HCT116 (cell line): ENCODE data around the gene EPHX1. TPM values are rescaled to one million over a fixed set of nuclear protein-coding genes. Genes with fewer than 3 reads are reported as not detected.

Experiments
- ATAC-seq: fragments of 200-7000 bp; cut with Tn5 transposase; 2 replicates; pipeline ENCODE4 v1.9.1; 2020; ENCODE audit warnings: mild to moderate bottlenecking, moderate library complexity
- BruUV-seq: library from RNA; stranded (reverse); fragments of 400-500 nt; replicated peaks from 2 replicates; lab custom pipeline; 2021; lab: Mats Ljungman, UMichigan
- CTCF ChIA-PET: fragments of 300-600 bp; sonication (Branson Sonifier 250); formaldehyde crosslinking; loops from one replicate; lab custom pipeline; 2021; ENCODE audit warnings: antibody characterized with exemption; lab: Charles Lee
- POLR2A ChIA-PET: fragments of 300-600, 350-600 bp; sonication (Branson Sonifier 250); formaldehyde crosslinking; loops from one replicate; lab custom pipeline; 2021; ENCODE audit warnings: antibody characterized with exemption; lab: Charles Lee
- RAD21 ChIA-PET, 2 experiments: fragments of 300-600 bp; sonication (Branson Sonifier 250); formaldehyde crosslinking; loops; one replicate each; lab custom pipeline; 2023; ENCODE audit warnings: low total read pairs in 2 of 2; ENCODE audit not compliant: uncharacterized antibody in 2 of 2, unreplicated experiment in 2 of 2, low non-redundant PET in 1 of 2; lab: Charles Lee
- DNase-seq: peaks from one replicate; pipeline ENCODE4 v3.0.0-alpha.2; 2010; ENCODE audit warnings: low read depth, low spot score
- H2AFZ ChIP-seq: fragments of 200-600 bp; shearing (Covaris generic), sonication (generic); 2 replicates; pipeline ENCODE4 v1.6.1; 2017; ENCODE audit warnings: low read depth, mixed run types, mixed read lengths, antibody characterized with exemption, low read length; ENCODE audit not compliant: poor library complexity, severe bottlenecking
- H3K27ac ChIP-seq: 2 replicates; pipeline ENCODE4 v1.5.1; 2012; ENCODE audit warnings: low read depth, low read length
- H3K27me3 ChIP-seq: fragments of 200-600 bp; sonication (generic); 2 replicates; pipeline ENCODE4 v1.6.1; 2016; ENCODE audit warnings: mixed run types, low read length, mixed read lengths; ENCODE audit not compliant: insufficient read depth
- H3K36me3 ChIP-seq, 2 experiments: fragments of 200-500 bp in 1 of 2; fragments of 200-600 bp in 1 of 2; sonication (Bioruptor generic) in 1 of 2; sonication (generic) in 1 of 2; 2 replicates each; pipeline versions ENCODE4 v1.5.1 to v1.6.1; 2014 to 2016; ENCODE audit warnings: low read length in 2 of 2, inconsistent platforms in 1 of 2, mixed read lengths in 1 of 2, mixed run types in 1 of 2; ENCODE audit not compliant: insufficient read depth in 2 of 2, control insufficient read depth in 1 of 2
- H3K4me1 ChIP-seq, 2 experiments: fragments of 200-600 bp in 1 of 2; sonication (generic) in 1 of 2; 2 replicates each; pipeline versions ENCODE4 v1.5.1 to v1.6.1; 2012 to 2017; ENCODE audit warnings: low read length in 2 of 2, inconsistent platforms in 1 of 2, mild to moderate bottlenecking in 1 of 2, mixed read lengths in 1 of 2, mixed run types in 1 of 2, moderate library complexity in 1 of 2; ENCODE audit not compliant: insufficient read depth in 2 of 2, control insufficient read depth in 1 of 2
- H3K4me2 ChIP-seq: fragments of 200-600 bp; sonication (generic); 2 replicates; pipeline ENCODE4 v1.6.1; 2017; ENCODE audit warnings: mixed run types, low read length, mixed read lengths
- H3K4me3 ChIP-seq, 2 experiments: fragments of 200-600 bp in 1 of 2; sonication (generic) in 1 of 2; replicated peaks in 1 of 2; 2 replicates each; pipeline ENCODE4 v1.5.1; 2011 to 2016; ENCODE audit warnings: low read length in 2 of 2, control low read depth in 1 of 2, low read depth in 1 of 2, mild to moderate bottlenecking in 1 of 2, mixed read lengths in 1 of 2, mixed run types in 1 of 2
- H3K79me2 ChIP-seq: fragments of 200-600 bp; sonication (generic); 2 replicates; pipeline ENCODE4 v1.6.1; 2017; ENCODE audit warnings: mild to moderate bottlenecking, mixed run types, low read length, moderate library complexity, mixed read lengths; ENCODE audit not compliant: insufficient read depth
- H3K9ac ChIP-seq: fragments of 200-600 bp; sonication (generic); 2 replicates; pipeline ENCODE4 v1.6.1; 2016; ENCODE audit warnings: low read length, mixed read lengths
- H3K9me2 ChIP-seq: fragments of 200-600 bp; sonication (generic), shearing (Covaris generic); 2 replicates; pipeline ENCODE4 v1.6.1; 2017; ENCODE audit warnings: mixed run types, mild to moderate bottlenecking, moderate library complexity; ENCODE audit not compliant: insufficient read depth
- H3K9me3 ChIP-seq, 2 experiments: fragments of 200-500 bp in 1 of 2; fragments of 200-600 bp in 1 of 2; sonication (Bioruptor generic) in 1 of 2; sonication (generic) in 1 of 2; 2 replicates each; pipeline ENCODE4 v1.6.1; 2014 to 2017; ENCODE audit warnings: low read length in 2 of 2, mixed read lengths in 2 of 2, inconsistent platforms in 1 of 2, low read depth in 1 of 2, mild to moderate bottlenecking in 1 of 2, mixed run types in 1 of 2, moderate library complexity in 1 of 2; ENCODE audit not compliant: control insufficient read depth in 1 of 2, insufficient read depth in 1 of 2
- H4K20me1 ChIP-seq: fragments of 200-600 bp; sonication (generic), shearing (Covaris generic); 2 replicates; pipeline ENCODE4 v1.6.1; 2017; ENCODE audit warnings: mixed run types, mild to moderate bottlenecking, moderate library complexity; ENCODE audit not compliant: insufficient read depth
- CBX3 ChIP-seq: IDR thresholded peaks from 2 replicates; pipeline ENCODE4 v1.6.1; 2012; ENCODE audit warnings: low read depth
- EGR1 ChIP-seq: IDR thresholded peaks from 2 replicates; pipeline ENCODE4 v1.6.1; 2012; ENCODE audit warnings: low read depth
- POLR2AphosphoS5 ChIP-seq: IDR thresholded peaks from 2 replicates; pipeline ENCODE4 v1.6.1; 2011; ENCODE audit warnings: mild to moderate bottlenecking, low read depth, low read length, moderate library complexity
- YY1 ChIP-seq: IDR thresholded peaks from 2 replicates; pipeline ENCODE4 v1.6.1; 2011; ENCODE audit warnings: low read length, low read depth, moderate library complexity, mild to moderate bottlenecking; ENCODE audit not compliant: insufficient replicate concordance; ENCODE audit errors: extremely low read depth
- intact Hi-C: fragments of 100-400 bp; cut with micrococcal nuclease; formaldehyde crosslinking; loops from 2 replicates; pipeline ENCODE4 v1.10.0; 2022
- total RNA-seq: library from RNA; stranded (reverse); gene quantifications from one replicate; pipeline ENCODE4 v1.2.1, GENCODE V29; 2021; ENCODE audit not compliant: unreplicated experiment

Gene EPHX1
- total RNA-seq, 1 experiment from 2014 or later: 44.6 TPM

- RAD21 ChIA-PET: no interaction called here
- POLR2A ChIA-PET: interaction anchor here (0.5 kb wide), 1 partner anchor 1623 kb away, joined by 3 read pairs; no protein-coding TSS in a partner anchor
- no peak overlapping the region for H3K4me2 ChIP-seq
- no peaks in the 10 kb centered on the region for H4K20me1 ChIP-seq
- no peak overlapping the region for H2AFZ ChIP-seq
- no peak overlapping the region for H3K4me3 ChIP-seq
- no peak for DNase-seq
- H3K27me3 ChIP-seq: no peaks in the 10 kb centered on the region
- CTCF ChIA-PET: no interaction called here
- no peaks in the 10 kb centered on the region for H3K9me3 ChIP-seq
- no peak overlapping the region for H3K9ac ChIP-seq
- H3K79me2 ChIP-seq: no peaks in the 10 kb centered on the region
- H3K9me2 ChIP-seq: no peaks in the 10 kb centered on the region
- ATAC-seq: no peak
- peaks cover 0 to 7% of the 10 kb centered on the region in 2 experiments; a peak in 2 of 4 replicates for H3K36me3 ChIP-seq
- H3K4me1 ChIP-seq: 0 out of 4 replicates have a peak, but pooled peaks cover 0 to 3% of the 10 kb centered on the region in 2 experiments
- H3K27ac ChIP-seq: no peak overlapping the region
- no TSS peak for BruUV-seq
- intact Hi-C loops: loop anchor here (10.0 kb wide), 1 partner anchor 289 kb away; no protein-coding TSS in a partner anchor
- TF ChIP-seq EGR1 (no peak), CBX3 (no peak)
Measured at GRCh38 chr1:225843426-225843795, 33.5 kb downstream of the EPHX1 start.

GRCh38 chr1:225844236-225845061 lies 34.5 kb downstream of the EPHX1 start:
- TF ChIP-seq YY1 (no peak), POLR2AphosphoS5 (0 out of 2 replicates have a peak, but pooled peaks have one; percentile 11)
- TF ChIP-seq, all 23 proteins: peak for 1
- ATAC-seq: no peak
- Histone ChIP-seq H3K9ac (no peak overlapping the region), H3K9me3 (no peaks in the 10 kb centered on the region), H3K4me1 (0 out of 4 replicates have a peak, but pooled peaks cover 0 to 3% of the 10 kb centered on the region in 2 experiments), H3K27ac (no peak overlapping the region), H3K79me2 (no peaks in the 10 kb centered on the region), H4K20me1 (no peaks in the 10 kb centered on the region), H2AFZ (no peak overlapping the region), H3K27me3 (no peaks in the 10 kb centered on the region), H3K36me3 (peaks cover 0 to 7% of the 10 kb centered on the region in 2 experiments; a peak in 2 of 4 replicates), H3K4me3 (no peak overlapping the region), H3K9me2 (no peaks in the 10 kb centered on the region), H3K4me2 (no peak overlapping the region)
- ChIA-PET RAD21 (no interaction called here), CTCF (interaction anchor here (2.0 kb wide), 1 partner anchor 369 kb away, joined by 8 read pairs; no protein-coding TSS in a partner anchor), POLR2A (no interaction called here)
- DNase-seq: no peak
- intact Hi-C loops: loop anchor here (1.0 to 10.0 kb wide), 4 partner anchors 38 to 369 kb away; partner anchors contain the start of genes SRP9 and TMEM63A
- BruUV-seq: no TSS peak
